NOMO-1 treated with dmso at 0.1 percent for 144 hours (cell line): ENCODE results near the gene COL24A1.
"Not testable (repeated sequence)": the region's sequence is repeated elsewhere in the genome, so short reads cannot be mapped to it uniquely, and the experiment has no call there.

ENCODE experiments used
- DNase-seq: peaks from one replicate; lab custom pipeline; 2025; ENCODE audit not compliant: unreplicated experiment; lab: John Stamatoyannopoulos, UW

Gene COL24A1

GRCh38 chr1:86084998-86085397 is 71.6 kb downstream of the COL24A1 start:
- DNase-seq: no peak

- no peak for DNase-seq
These were observed 74.4 kb downstream of the COL24A1 start for GRCh38 chr1:86082183-86082582.

GRCh38 chr1:86072474-86072873 is 84.1 kb downstream of the COL24A1 start:
- not testable (repeated sequence) for DNase-seq

- not testable (repeated sequence) for DNase-seq
These were observed 84.7 kb downstream of the COL24A1 start for GRCh38 chr1:86071870-86072269.

GRCh38 chr1:86069757-86070145 is 86.8 kb downstream of the COL24A1 start:
- no peak for DNase-seq

- no peak for DNase-seq
These were observed 87.5 kb downstream of the COL24A1 start for GRCh38 chr1:86068841-86069756.

- DNase-seq: no peak
These were observed 88.3 kb downstream of the COL24A1 start for GRCh38 chr1:86068271-86068721.

- DNase-seq: no peak
These were observed 88.9 kb downstream of the COL24A1 start for GRCh38 chr1:86067626-86068025.

GRCh38 chr1:86064899-86065298 is 91.7 kb downstream of the COL24A1 start:
- no peak for DNase-seq

- DNase-seq: no peak
These were observed 92.9 kb downstream of the COL24A1 start for GRCh38 chr1:86063721-86064120.

GRCh38 chr1:86062453-86062852 is 94.1 kb downstream of the COL24A1 start:
- DNase-seq: no peak

GRCh38 chr1:86061551-86061990 is 95.0 kb downstream of the COL24A1 start:
- DNase-seq: peak; percentile 60

- DNase-seq: no peak
These were observed 102.2 kb downstream of the COL24A1 start for GRCh38 chr1:86054396-86054795.

- DNase-seq: no peak
These were observed 103.4 kb downstream of the COL24A1 start for GRCh38 chr1:86052948-86053698.

- DNase-seq: no peak
These were observed 121.5 kb downstream of the COL24A1 start for GRCh38 chr1:86035101-86035500.

GRCh38 chr1:86030180-86030579 is 126.4 kb downstream of the COL24A1 start:
- no peak for DNase-seq

GRCh38 chr1:86018283-86018923 is 138.2 kb downstream of the COL24A1 start:
- peak; percentile 3 for DNase-seq

GRCh38 chr1:86016076-86016759 is 140.4 kb downstream of the COL24A1 start:
- no peak for DNase-seq

GRCh38 chr1:86015375-86015774 is 141.2 kb downstream of the COL24A1 start:
- no peak for DNase-seq

- no peak for DNase-seq
These were observed 156.0 kb downstream of the COL24A1 start for GRCh38 chr1:86000601-86001000.
